CD4-positive, alpha-beta T cell treated with Interleukin-6 for 4 hours (primary cell): ENCODE measurements around the gene SERTM1.

Source experiments
- DNase-seq: peaks from one replicate; pipeline ENCODE4 v3.0.0-alpha.2; 2020; ENCODE audit warnings: mixed read lengths

Gene SERTM1

GRCh38 chr13:36673838-36674326 is at the start of gene SERTM1:
SERTM1 (plus strand) TSS chr13:36674020; CDS start chr13:36695079, 21,059 bp downstream.
- DNase-seq = no peak

- no peak for DNase-seq
Observed at GRCh38 chr13:36628377-36629056, 45.3 kb upstream of the SERTM1 start.

GRCh38 chr13:36629057-36629385 is 44.8 kb upstream of the SERTM1 start:
- DNase-seq = no peak

- DNase-seq = no peak
Observed at GRCh38 chr13:36630181-36630803, 43.5 kb upstream of the SERTM1 start.

GRCh38 chr13:36639610-36640009 is 34.2 kb upstream of the SERTM1 start:
- DNase-seq = no peak

- no peak for DNase-seq
Observed at GRCh38 chr13:36650611-36651010, 23.2 kb upstream of the SERTM1 start.

- DNase-seq = no peak
Observed at GRCh38 chr13:36665630-36666029, 8.2 kb upstream of the SERTM1 start.

GRCh38 chr13:36666477-36667229 is 7.2 kb upstream of the SERTM1 start:
- no peak for DNase-seq

- DNase-seq = no peak
Observed at GRCh38 chr13:36668316-36668715, 5.5 kb upstream of the SERTM1 start.

- no peak for DNase-seq
Observed at GRCh38 chr13:36673352-36673751, 468 bp upstream of the SERTM1 start.

- no peak for DNase-seq
Observed at GRCh38 chr13:36674337-36675212, 755 bp downstream of the SERTM1 start.

- DNase-seq = no peak
Observed at GRCh38 chr13:36675213-36675536, 1.4 kb downstream of the SERTM1 start.

- DNase-seq = no peak
Observed at GRCh38 chr13:36680913-36681312, 7.1 kb downstream of the SERTM1 start.

- no peak for DNase-seq
Observed at GRCh38 chr13:36681894-36682624, 8.2 kb downstream of the SERTM1 start.

- no peak for DNase-seq
Observed at GRCh38 chr13:36683701-36684100, 9.9 kb downstream of the SERTM1 start.

GRCh38 chr13:36685927-36686326 is 12.1 kb downstream of the SERTM1 start:
- DNase-seq = no peak

- DNase-seq = no peak
Observed at GRCh38 chr13:36696410-36697010, 22.7 kb downstream of the SERTM1 start.

GRCh38 chr13:36700170-36700569 is 26.4 kb downstream of the SERTM1 start:
- DNase-seq = no peak

- no peak for DNase-seq
Observed at GRCh38 chr13:36706755-36707154, 32.9 kb downstream of the SERTM1 start.

- DNase-seq = no peak
Observed at GRCh38 chr13:36709136-36709890, 35.5 kb downstream of the SERTM1 start.

GRCh38 chr13:36710396-36710795 is 36.6 kb downstream of the SERTM1 start:
- no peak for DNase-seq
